DMS 273 treated with DMSO at 0.1 percent for 48 hours (cell line): ENCODE results near the gene FGG.

ENCODE experiments used
- DNase-seq: peaks from one replicate; lab custom pipeline; 2025; lab: John Stamatoyannopoulos, UW

Gene FGG

DNA sequence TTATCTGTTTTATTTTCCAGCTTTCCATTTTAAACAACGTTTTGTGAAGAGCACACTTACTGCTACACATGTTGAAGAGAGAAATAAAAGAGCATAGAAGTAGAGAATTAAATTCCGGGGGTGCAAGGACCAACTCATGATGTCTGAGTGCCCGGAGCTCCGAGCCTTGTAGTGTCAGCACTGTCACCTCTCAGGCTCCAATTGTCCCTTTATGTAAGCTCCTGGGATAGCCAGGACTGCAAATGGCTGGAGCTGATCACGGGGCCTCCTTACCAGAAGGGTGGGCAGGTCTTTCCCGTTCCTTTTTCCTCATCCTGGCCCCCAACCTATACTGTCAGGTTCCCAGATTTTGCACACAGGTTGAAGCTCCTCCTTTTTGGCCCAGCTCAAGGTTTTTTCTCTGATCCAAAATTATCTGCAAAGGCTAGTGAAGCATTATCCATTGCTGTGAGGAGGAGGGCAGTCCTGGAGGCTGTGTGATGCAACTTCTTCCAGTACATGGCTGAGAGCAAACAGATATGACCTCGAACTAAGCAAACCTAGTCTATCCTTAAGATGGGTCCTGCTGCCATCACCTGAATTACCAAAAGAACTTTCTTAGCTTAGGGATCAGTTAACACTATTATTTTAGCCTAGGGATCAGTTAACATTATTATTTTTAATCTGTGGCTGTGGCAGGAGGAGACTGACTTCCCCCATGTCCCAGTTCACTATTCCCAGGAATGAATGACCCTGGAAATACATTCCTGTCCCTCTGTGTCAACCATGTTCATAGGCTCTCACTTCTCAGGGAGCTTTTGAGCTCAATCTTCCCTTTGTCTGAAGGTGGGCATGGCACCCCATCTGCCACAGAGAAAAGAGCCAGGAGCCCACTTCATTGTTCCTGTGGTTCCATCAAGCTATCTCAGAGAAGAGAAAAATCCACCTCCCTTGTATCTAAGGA is at the start of gene FGG:
FGG (minus strand) TSS at position 185 of the 943 bp plus-strand sequence; CDS start at position 138, 47 bp downstream.
- DNase-seq, result no peak

DNA sequence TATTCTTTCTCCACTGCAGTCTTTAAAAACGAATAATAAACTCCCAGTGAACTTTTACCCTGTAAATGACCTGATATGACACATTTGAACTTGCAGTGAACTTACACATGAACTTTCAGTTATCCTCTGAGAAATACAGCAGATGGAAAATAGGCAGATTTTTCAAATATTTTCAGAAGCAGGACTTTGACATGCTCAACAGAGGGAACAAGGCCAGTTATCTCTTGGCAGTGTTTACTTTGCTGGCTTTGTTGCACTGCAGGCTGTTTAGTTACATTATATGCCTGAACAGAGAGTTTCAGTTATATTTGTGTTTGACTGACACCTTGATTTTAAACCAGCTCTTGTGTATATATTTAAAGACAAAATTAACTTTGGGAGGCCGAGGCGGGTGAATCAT is 47.6 kb upstream of the FGG start:
- no peak for DNase-seq

GRCh38 chr4:154658680-154659405 is 46.4 kb upstream of the FGG start:
- no peak for DNase-seq

GRCh38 chr4:154643493-154643892 is 31.0 kb upstream of the FGG start:
- no peak for DNase-seq

GRCh38 chr4:154642373-154643009 is 30.0 kb upstream of the FGG start:
- DNase-seq, result no peak

GRCh38 chr4:154640999-154641398 is 28.5 kb upstream of the FGG start:
- DNase-seq, result no peak

- DNase-seq, result no peak
Observed at GRCh38 chr4:154634058-154634457, 21.6 kb upstream of the FGG start.

DNA sequence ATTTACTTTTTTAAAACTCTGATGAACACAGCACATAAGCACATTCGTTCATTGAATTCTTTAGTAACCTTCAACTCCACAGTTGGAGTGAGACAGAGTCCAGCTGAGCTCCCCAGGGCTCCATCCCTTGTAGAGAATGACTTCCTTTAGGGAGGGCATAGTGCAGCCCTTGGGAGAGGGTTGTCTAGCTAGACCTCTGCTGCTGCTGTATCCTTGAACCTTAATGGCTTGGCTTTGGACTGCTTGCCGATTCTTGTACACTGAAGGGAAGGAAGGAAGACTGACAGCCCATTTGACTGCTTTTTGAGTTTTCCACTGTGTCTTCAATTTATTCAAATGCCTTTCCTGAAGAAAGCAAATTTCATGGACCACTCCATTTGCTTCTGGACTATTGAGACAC is 19.4 kb upstream of the FGG start:
- DNase-seq, result no peak

DNA sequence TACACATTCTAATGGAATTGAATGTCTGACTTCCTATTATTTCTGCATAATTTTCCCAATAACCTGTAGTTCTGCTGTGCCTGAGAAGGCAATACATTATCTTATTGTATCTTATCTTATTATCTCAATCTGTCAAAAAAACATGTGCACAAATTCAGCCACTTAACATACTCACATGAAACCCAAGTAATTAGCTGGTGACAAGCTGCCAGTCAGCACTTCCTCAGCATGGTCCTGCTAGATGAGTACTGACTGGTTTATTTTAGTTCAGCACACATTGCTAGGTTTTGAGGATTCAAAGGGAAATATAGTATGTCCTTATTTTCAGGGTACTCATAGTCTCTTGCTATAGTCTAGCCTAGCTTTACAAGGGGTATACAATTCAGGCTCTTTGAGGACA is 17.9 kb upstream of the FGG start:
- no peak for DNase-seq

DNA sequence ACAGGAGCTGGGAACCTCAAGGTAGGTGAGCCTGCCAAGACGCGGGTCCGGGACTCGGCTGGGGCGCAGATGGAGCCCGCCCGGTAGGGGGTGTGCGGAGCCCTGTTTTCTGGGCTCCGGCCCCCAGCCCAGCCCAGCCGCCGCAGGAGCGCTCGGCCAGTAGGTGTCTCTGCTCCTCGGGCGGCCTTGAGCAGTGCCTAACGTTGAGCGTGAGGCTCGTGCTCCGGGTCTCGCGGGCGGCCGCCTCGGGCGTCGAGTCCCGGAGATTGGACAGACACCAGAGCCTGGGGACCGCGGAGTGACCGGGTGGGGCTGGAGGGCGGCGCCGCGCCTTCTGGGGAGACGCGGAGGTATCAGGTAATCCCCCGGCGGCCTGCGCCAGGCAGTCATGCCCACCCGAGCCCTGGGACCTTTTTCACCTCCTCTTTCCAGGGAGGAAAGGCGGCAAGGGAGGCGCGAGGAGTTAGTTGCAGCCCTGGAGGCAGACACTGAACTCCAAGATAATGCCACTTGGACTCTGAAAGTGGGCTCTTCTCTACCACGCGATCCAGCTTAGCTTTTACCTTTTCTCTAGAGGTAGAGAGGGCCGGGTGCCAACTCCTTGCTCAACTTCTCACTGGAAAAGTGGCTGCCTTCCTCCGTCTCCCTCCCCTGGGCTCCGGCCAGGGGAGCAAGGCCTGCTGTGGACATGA is 14.5 kb upstream of the FGG start:
- DNase-seq, result no peak

DNA sequence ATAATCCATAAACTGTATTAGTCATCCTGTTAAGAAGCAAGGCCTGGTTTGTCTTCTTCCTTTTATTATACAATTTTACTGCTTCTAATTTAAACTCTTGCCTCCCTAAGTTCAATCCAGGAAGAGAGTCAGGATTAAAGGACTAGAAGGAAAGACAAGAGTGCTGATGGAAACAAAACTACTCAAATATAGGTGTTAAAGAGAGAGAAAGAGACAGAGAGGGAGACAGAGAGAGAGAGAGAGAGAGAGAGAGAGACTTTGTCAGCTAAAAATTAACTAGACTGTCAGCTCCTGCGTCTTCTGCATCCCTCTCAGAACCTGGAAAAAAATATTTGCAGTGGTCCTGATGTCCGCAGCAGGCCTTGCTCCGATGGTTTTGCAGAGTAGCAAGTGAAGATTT is 13.5 kb upstream of the FGG start:
- no peak for DNase-seq

DNA sequence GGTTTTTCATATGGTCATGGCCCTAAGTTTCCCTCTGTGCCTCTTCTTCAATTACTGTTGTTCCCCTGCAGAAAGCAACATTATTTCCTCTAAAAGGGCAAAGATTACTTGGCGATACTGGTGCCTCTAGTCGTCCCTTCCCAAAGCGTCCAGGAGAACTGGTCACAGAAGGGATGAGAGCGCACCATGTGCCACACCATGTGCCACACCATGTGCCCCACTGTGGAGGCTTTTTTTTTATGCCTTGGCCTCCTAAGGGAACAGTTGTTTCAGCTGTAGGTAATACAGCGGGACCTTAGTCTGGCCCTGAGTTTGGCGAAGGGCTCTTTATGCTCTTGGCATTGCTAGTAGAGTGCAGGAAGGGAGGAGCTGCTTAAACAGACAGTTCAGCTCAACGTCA is 11.5 kb upstream of the FGG start:
- DNase-seq, result no peak

DNA sequence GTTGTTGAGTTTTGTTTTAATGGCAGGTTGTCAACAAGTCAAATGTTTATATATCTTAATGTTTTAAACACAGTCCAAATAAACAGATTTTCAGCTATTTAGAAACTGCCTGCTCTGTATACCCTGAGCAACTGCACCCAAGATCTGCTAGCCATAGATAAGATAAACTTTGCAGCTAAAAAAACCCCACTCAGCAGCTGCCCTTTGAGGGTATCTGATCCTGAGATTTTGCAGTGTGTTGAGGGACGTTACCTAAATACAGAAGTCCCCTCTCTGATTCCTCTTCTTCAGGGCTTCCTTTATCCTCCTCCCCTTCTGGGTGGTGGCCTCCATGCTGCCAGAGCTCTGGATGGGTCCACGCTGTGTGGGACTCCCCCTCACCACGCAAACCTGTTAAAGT is 11.0 kb upstream of the FGG start:
- no peak for DNase-seq

- no peak for DNase-seq
Observed at GRCh38 chr4:154622598-154622997, 10.1 kb upstream of the FGG start.

- no peak for DNase-seq
Observed at GRCh38 chr4:154620111-154620510, 7.7 kb upstream of the FGG start.

GRCh38 chr4:154618708-154619315 is 6.4 kb upstream of the FGG start:
- no peak for DNase-seq

DNA sequence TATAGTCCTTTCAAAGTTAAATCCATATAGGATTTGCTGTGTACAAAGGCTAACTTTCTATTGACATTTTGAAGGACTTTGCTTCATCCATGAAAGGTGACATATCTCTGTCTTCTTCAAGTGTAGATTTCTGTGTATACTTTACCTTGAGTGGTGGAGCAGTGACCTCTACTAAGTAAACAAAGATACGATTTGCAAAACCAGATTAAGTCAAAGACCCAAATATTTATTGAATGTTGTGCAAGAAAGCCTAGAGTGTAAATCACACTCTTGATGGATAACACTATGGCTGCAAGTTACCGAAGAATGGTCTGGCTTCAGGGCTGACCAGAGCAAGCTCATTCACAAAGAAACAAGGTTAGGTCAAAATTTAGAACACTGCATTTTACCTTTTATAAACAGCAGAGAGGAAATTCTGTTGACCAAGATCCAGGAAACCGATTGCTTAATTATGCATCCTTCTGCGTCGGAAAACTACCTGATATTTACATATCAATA is 5.4 kb upstream of the FGG start:
- DNase-seq, result no peak

DNA sequence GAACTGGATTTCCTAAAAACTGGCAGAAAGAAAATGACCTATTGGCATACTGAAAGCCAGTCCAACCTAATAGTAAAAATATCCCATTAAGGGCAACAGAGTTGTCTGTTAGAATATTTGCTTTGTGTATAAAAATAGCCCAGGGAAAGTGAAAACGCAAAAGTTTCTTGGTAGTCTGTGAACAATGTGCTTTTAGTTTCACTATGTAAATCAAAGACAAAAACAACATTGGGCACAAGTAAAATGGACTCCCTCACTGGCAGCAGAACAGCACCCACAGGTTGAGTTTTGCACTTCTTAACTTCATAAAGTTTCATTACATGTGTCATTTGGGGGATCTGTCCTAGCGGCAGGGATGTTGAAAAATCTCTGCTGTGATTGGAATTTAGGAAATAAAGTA is 4.3 kb upstream of the FGG start:
- no peak for DNase-seq

GRCh38 chr4:154616287-154616686 is 3.8 kb upstream of the FGG start:
- no peak for DNase-seq

- DNase-seq, result no peak
Observed at GRCh38 chr4:154615211-154615610, 2.8 kb upstream of the FGG start.

DNA sequence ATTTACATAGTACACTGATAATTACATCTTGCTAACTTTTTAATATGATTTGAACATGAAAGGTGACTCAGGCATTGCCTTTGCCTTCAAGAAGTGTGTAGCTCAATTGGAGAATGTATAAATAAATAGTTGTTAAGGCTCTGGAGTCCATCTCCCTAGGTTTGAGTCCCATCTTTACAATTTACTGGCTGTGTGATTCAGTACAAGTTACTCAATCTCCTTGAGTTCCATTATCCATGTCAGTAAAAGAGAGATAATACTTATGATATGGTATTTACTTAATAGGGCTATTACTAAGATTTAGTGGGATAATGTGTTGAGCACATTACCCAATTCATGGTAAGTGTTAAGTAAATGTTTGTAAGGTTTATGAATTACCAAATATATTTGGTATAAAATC is 1.9 kb upstream of the FGG start:
- no peak for DNase-seq

- DNase-seq, result no peak
Observed at GRCh38 chr4:154611833-154612232, 623 bp downstream of the FGG start.
